HG03196 (cell line): Measurements from ENCODE around the gene C13orf46.
"Not testable (repeated sequence)": the region's sequence is repeated elsewhere in the genome, so short reads cannot be mapped to it uniquely, and the experiment has no call there.

ENCODE experiments used
- ATAC-seq: cut with Tn5 transposase; IDR thresholded peaks from one replicate; pipeline ENCODE4 v1.9.1; 2021; ENCODE audit not compliant: unreplicated experiment

The C13orf46 gene

DNA sequence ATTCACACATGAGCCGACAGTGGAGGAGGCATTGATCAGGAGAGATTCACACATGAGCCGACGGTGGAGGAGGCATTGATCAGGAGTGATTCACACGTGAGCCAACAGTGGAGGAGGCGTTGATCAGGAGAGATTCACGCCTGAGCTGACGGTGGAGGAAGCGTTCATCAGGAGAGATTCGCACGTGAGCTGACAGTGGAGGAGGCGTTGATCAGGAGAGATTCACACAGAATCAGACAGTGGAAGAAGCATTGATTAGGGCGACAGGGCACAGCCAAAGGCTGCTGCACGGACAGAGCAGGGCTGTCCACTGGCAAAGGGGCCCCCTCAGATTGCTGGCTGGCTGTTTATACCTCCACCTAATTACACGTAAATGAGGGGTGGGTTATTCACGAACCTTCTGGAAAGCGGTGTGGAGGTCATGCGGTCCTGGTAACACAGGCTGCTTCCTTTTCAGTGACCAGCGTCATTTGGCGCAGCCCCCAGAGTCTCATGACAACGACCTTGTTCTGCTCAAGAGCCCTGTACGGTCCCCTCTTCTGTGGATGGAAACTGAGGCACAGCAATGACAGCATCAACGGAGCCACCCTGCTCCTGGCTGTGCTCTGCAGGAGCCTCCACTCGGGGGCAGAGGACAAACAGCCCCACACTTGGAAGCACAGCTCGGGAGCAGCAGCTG lies 59.4 kb downstream of the C13orf46 start:
- ATAC-seq = no peak

DNA sequence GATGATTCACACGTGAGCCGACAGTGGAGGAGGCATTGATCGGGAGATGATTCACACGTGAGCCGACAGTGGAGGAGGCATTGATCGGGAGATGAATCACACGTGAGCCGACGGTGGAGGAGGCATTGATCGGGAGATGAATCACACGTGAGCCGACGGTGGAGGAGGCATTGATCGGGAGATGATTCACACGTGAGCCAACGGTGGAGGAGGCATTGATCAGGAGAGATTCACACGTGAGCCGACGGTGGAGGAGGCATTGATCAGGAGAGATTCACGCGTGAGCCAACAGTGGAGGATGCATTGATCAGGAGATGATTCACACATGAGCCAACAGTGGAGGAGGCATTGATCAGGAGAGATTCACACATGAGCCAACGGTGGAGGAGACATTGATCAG lies 60.0 kb downstream of the C13orf46 start:
- ATAC-seq = not testable (repeated sequence)

DNA sequence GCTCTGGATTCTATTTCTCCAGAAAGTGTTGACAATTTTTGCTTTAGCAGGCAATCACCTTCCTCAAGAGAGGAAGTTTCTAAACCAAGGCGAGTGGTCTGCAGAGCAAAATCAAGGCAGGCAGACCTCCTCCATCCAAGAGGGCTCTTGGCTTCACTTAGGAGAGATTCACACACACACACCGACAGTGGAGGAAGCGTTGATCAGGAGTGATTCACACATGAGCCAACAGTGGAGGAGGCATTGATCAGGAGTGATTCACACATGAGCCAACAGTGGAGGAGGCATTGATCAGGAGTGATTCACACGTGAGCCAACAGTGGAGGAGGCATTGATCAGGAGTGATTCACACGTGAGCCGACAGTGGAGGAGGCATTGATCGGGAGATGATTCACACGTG lies 60.5 kb downstream of the C13orf46 start:
- ATAC-seq = not testable (repeated sequence)

DNA sequence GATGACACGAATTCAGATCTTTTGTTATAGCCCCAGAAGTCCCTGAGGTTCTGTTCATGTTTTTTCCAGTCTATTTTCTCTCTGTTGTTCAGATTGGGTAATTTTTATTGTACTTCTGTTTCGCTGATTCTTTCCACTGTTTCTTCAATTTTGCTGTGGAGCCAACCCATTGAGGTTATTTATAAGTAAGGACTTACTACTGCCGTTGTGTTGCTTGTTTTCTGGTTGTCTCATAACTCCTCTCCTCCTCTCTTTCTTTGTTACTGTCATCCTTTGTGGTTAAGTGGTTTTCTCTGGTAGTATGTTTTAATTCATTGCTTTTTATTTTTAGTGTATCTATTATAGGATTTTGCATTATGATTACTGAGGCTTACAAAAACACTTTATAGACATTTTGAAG lies 61.3 kb downstream of the C13orf46 start:
- ATAC-seq = no peak

DNA sequence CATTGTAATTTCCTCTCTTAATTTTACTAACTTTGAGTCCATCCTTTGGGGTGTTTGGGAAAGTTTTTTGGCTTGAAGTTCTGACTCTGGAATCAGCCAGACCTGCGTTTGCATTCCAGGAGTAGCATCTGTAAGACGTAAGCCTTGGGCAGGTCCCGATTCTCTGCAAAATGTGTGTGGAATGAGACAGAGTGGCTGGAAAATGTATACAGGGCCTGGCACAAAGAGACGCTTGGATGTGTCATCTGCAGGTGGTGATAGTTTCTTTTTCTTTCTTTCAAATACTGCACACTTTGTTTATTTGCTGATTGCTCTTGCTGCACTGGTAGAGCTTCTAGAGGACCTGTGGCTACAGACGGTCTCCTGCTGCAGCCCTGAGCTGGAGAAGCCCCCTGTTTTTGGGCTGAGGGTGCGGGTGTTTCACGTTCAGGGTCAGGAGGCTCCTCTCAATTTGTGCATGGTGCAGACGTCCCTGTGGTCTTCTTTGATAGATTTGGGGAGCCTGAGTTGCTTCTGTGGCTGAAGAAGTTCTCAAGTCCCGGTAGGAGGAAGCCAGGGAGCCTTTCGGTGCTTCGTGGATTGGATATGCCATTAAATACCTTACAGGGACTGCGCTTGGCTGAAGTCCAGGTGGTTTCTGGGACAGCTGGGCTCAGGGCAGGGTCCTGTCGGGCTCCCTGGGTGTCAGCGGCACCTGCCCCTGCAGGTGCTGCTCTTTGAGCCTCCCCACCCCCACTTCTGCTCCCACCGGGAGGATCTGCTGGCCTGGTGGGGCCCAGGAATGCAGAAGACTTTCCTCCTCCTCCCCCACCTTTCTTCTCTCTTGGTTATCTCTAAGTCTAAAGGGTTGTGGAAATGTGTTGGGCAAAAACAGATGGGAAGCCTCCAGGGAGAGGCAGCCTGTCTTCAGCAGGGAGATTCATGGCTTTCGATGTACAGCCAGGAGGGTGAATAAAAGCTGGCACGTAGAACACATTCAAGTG lies 66.0 kb downstream of the C13orf46 start:
- no peak for ATAC-seq

DNA sequence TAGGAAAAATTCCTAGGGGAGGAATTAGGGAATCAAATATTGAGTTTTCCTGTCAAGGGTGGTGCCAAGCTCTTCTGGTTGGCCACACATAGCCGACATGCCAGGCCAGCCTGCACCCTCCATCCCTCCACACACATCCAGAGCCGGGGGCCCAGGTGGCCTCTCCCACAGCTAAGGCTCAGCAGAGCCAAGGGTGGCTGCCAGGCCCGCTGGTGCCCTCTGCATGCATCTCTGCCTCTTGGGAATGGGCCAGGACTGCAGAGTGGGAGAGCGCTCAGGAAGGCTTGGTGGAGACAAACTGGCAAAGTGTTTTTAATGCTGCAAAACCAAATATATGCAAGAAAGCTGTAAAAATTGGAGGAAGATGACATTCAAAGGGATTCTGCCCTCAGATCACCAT lies 67.3 kb downstream of the C13orf46 start:
- no peak for ATAC-seq

DNA sequence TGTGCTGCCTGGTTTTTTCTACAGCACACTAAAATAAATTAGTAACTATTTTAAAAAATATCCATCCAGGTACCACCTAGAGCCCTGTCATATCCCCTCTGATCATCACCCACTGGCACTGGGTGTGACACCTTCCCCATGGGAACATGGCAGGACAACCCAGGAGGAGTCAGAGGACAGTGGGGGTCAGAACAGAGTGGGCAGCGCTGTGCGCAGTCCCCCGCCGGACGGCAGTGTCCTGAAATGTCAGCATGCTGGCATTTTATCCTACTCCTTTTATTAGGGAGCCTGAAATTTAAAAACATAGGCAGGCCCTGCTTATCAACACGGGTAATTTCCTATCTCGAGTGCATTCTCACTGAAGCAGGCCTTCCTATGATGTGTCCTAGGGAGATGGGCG lies 67.9 kb downstream of the C13orf46 start:
- no peak for ATAC-seq

DNA sequence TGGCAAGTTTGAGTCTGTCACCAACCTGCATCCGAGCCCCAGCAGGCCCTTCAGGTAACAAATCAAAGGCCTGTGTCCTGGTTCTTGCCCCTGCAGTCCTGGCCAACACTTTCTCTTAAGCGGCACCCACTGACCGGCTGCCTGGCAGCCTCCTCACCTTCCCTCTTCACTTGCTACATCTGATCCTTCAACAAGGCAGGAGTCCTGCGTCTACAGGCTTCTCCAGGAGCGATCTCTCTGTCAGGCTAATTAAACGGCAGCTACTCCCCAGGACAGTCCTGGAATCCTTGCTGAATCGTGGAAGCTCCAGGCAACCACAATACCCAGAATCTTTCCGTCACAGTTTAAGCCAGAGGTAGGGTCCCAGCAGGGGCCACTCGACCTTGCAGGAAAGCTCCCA lies 68.9 kb downstream of the C13orf46 start:
- no peak for ATAC-seq

DNA sequence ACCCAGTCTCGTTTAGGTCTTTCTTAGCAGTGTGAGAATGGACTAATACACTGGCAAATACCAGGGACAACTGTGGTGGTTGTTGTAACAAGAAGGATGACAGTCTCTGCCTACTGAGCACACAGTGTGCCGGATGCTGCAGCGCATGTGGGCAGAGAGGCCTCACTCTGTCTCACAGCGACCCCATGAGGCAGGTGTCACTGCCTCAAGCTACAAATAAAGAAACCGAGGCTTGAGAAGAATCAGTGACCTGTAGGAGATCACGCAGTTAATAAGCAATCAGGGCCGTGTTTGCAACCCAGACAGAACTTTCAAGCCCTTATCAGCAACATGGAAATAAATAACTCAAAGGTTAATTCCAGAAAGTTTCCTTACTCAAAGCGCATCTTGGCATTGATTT lies 69.5 kb downstream of the C13orf46 start:
- no peak for ATAC-seq

DNA sequence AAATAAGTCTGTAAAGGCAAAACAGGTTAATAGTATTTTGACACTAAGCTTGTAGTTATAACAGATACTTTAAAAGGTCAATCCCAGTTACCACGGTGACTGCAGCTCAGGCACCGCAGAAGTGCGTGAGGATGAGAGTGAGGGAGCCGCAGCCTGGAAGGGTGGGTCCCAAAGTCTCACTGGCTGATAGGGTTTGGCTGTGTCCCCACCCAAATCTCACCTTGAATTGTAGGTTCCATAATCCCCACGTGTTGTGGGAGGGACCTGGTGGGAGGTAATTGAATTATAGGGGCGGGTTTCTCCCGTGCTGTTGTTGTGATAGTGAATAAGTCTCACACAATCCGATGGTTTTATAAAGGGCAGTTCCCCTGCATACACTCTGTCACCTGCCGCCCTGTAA lies 70.0 kb downstream of the C13orf46 start:
- ATAC-seq = no peak
